GM23338 (cell line): ENCODE measurements around the gene PGC. TPM values are rescaled to one million over a fixed set of nuclear protein-coding genes. Genes with fewer than 3 reads are reported as not detected.

Experiments
- ATAC-seq: fragments of 200-7000 bp; cut with Tn5 transposase; 3 replicates; pipeline ENCODE4 v1.9.1; 2020
- DNase-seq: peaks from one replicate; pipeline ENCODE4 v3.0.0-alpha.2; 2015; ENCODE audit warnings: low spot score
- H2AFZ ChIP-seq: fragments of 200-600 bp; sonication (generic); 2 replicates; pipeline ENCODE4 v1.8.0; 2016; ENCODE audit warnings: antibody characterized with exemption, mild to moderate bottlenecking, moderate library complexity
- H3F3A ChIP-seq: fragments of 200-600 bp; sonication (generic); replicated peaks from 2 replicates; pipeline ENCODE4 v1.8.0; 2017; ENCODE audit warnings: antibody characterized with exemption, mixed run types, low read depth
- H3K27ac ChIP-seq: fragments of 200-600 bp; sonication (generic); 2 replicates; pipeline ENCODE4 v1.6.1; 2016; ENCODE audit warnings: low read depth
- H3K27me3 ChIP-seq: fragments of 200-600 bp; sonication (generic); 2 replicates; pipeline ENCODE4 v1.8.0; 2016; ENCODE audit warnings: mild to moderate bottlenecking, mixed run types, moderate library complexity; ENCODE audit not compliant: insufficient read depth
- H3K36me3 ChIP-seq: fragments of 200-600 bp; sonication (generic); 2 replicates; pipeline ENCODE4 v1.8.0; 2016; ENCODE audit warnings: mild to moderate bottlenecking; ENCODE audit not compliant: insufficient read depth
- H3K4me1 ChIP-seq: fragments of 200-600 bp; sonication (generic); 2 replicates; pipeline ENCODE4 v1.8.0; 2016; ENCODE audit warnings: mild to moderate bottlenecking, moderate library complexity; ENCODE audit not compliant: insufficient read depth
- H3K4me2 ChIP-seq: fragments of 200-600 bp; sonication (generic); 2 replicates; pipeline ENCODE4 v1.7.1; 2017; ENCODE audit warnings: mixed run types
- H3K4me3 ChIP-seq: fragments of 200-600 bp; sonication (generic); 2 replicates; pipeline ENCODE4 v1.6.1; 2016; ENCODE audit warnings: mixed run types
- H3K79me2 ChIP-seq: fragments of 200-600 bp; sonication (generic); replicated peaks from 2 replicates; pipeline ENCODE4 v1.8.0; 2017; ENCODE audit warnings: mild to moderate bottlenecking; ENCODE audit not compliant: insufficient read depth
- H3K9me2 ChIP-seq: fragments of 200-600 bp; sonication (generic); 2 replicates; pipeline ENCODE4 v1.8.0; 2017; ENCODE audit not compliant: insufficient read depth
- H4K20me1 ChIP-seq: fragments of 200-600 bp; sonication (generic); replicated peaks from 2 replicates; pipeline ENCODE4 v1.8.0; 2017; ENCODE audit warnings: mild to moderate bottlenecking; ENCODE audit not compliant: insufficient read depth
- H3K27ac Mint-ChIP-seq: 2 replicates; pipeline ENCODE4 v1.8.0; 2020; ENCODE audit warnings: inconsistent platforms, mild to moderate bottlenecking, moderate library complexity, mixed read lengths
- H3K27me3 Mint-ChIP-seq: 3 replicates; pipeline ENCODE4 v1.8.0; 2022; ENCODE audit warnings: low read depth, mild to moderate bottlenecking, moderate library complexity, mixed read lengths, inconsistent platforms; ENCODE audit not compliant: insufficient read depth, poor library complexity
- H3K36me3 Mint-ChIP-seq: 3 replicates; pipeline ENCODE4 v1.8.0; 2021; ENCODE audit warnings: low read depth, mild to moderate bottlenecking, inconsistent platforms, moderate library complexity, mixed read lengths
- H3K4me1 Mint-ChIP-seq: 3 replicates; pipeline ENCODE4 v1.8.0; 2020; ENCODE audit warnings: mild to moderate bottlenecking, inconsistent platforms, mixed read lengths
- H3K4me3 Mint-ChIP-seq: 3 replicates; pipeline ENCODE4 v1.8.0; 2021; ENCODE audit warnings: moderate library complexity, mild to moderate bottlenecking, inconsistent platforms, mixed read lengths
- H3K9me3 Mint-ChIP-seq: 3 replicates; pipeline ENCODE4 v1.8.0; 2020; ENCODE audit warnings: moderate library complexity, mild to moderate bottlenecking, inconsistent platforms, mixed read lengths
- CREB1 ChIP-seq: fragments of 250-450 bp; sonication (Bioruptor Pico); IDR thresholded peaks from 2 replicates; pipeline ENCODE4 v1.5.0; 2020; ENCODE audit warnings: low read depth, mild to moderate bottlenecking, moderate library complexity
- JUNB ChIP-seq: IDR thresholded peaks from one replicate; pipeline ENCODE4 v1.6.1; 2016; ENCODE audit warnings: antibody characterized with exemption; ENCODE audit not compliant: unreplicated experiment
- NANOG ChIP-seq: IDR thresholded peaks from 2 replicates; pipeline ENCODE4 v1.6.1; 2016; ENCODE audit warnings: antibody characterized with exemption, borderline replicate concordance
- REST ChIP-seq: IDR thresholded peaks from one replicate; pipeline ENCODE4 v1.6.1; 2018; ENCODE audit warnings: antibody characterized with exemption; ENCODE audit not compliant: unreplicated experiment
- STAT1 ChIP-seq: IDR thresholded peaks from one replicate; pipeline ENCODE4 v1.6.1; 2016; ENCODE audit warnings: antibody characterized with exemption; ENCODE audit not compliant: unreplicated experiment
- ZNF114 ChIP-seq: fragments of 250-450 bp; sonication (Bioruptor Pico); IDR thresholded peaks from 2 replicates; pipeline ENCODE4 v1.5.0; 2020; ENCODE audit warnings: mild to moderate bottlenecking, moderate library complexity
- polyA plus RNA-seq: library from polyadenylated mRNA; unstranded; fragments of >200 nt; fragmentation: Nextera tagmentation; extraction: Ambion mirVana; gene quantifications from 2 replicates; pipeline ENCODE4 v1.2.1, GENCODE V29; 2016
- total RNA-seq: library from RNA; depleted of rRNA; stranded (reverse); fragments of >200 nt; shearing (Covaris generic); gene quantifications from 2 replicates; pipeline ENCODE4 v1.2.3, GENCODE V29; 2014
- TF ChIP-seq, protein P1 (sequence below), 2 experiments: fragments of 200-600 bp in 1 of 2; sonication (generic) in 1 of 2; conservative IDR thresholded peaks; 2 replicates each; pipeline versions ENCODE4 v1.5.1 to v1.6.1; 2016 to 2017; ENCODE audit warnings: antibody characterized with exemption in 2 of 2, low read depth in 2 of 2, mild to moderate bottlenecking in 2 of 2, moderate library complexity in 1 of 2
- TF ChIP-seq, protein P2 (sequence below): IDR thresholded peaks from 2 replicates; pipeline ENCODE4 v1.6.1; 2016; ENCODE audit warnings: antibody characterized with exemption

Gene PGC
- total and polyA plus RNA-seq, 2 experiments from 2014 or later = not detected

GRCh38 chr6:41692080-41692675 is 55.0 kb downstream of the PGC start (continued):
- TF ChIP-seq, protein P1, sequence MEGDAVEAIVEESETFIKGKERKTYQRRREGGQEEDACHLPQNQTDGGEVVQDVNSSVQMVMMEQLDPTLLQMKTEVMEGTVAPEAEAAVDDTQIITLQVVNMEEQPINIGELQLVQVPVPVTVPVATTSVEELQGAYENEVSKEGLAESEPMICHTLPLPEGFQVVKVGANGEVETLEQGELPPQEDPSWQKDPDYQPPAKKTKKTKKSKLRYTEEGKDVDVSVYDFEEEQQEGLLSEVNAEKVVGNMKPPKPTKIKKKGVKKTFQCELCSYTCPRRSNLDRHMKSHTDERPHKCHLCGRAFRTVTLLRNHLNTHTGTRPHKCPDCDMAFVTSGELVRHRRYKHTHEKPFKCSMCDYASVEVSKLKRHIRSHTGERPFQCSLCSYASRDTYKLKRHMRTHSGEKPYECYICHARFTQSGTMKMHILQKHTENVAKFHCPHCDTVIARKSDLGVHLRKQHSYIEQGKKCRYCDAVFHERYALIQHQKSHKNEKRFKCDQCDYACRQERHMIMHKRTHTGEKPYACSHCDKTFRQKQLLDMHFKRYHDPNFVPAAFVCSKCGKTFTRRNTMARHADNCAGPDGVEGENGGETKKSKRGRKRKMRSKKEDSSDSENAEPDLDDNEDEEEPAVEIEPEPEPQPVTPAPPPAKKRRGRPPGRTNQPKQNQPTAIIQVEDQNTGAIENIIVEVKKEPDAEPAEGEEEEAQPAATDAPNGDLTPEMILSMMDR (conservative IDR thresholded peaks at IDR 0.05; ENCODE audit: low read depth in 2 of 2) = no peak
- TF ChIP-seq CREB1 (CRISPR knock-in tag) = no peak
- TF ChIP-seq REST = no peak
- TF ChIP-seq STAT1 = no peak

GRCh38 chr6:41691426-41692079 is 55.6 kb downstream of the PGC start:
- Histone ChIP-seq H3K79me2 (no peaks in the 10 kb centered on the region), H3K27ac (no peak overlapping the region), H3K4me2 (no peak overlapping the region), H3K4me3 (no peak overlapping the region), H3K4me1 (peaks cover 7% of the 10 kb centered on the region), H2AFZ (no peak overlapping the region), H3F3A (no peaks in the 10 kb centered on the region), H3K27me3 (no peaks in the 10 kb centered on the region), H3K36me3 (no peaks in the 10 kb centered on the region), H3K9me2 (no peaks in the 10 kb centered on the region), H4K20me1 (no peaks in the 10 kb centered on the region)
- DNase-seq (peak; percentile 39), ATAC-seq (peak; percentile 5; the same call in 1 of the 3 replicates)
- Mint-ChIP-seq H3K36me3 (no peaks in the 10 kb centered on the region), H3K4me3 (no peak overlapping the region; the same call in 2 of the 3 replicates), H3K4me1 (peaks cover 19% of the 10 kb centered on the region), H3K27me3 (peaks cover 11% of the 10 kb centered on the region), H3K27ac (no peak overlapping the region; the same call in 1 of the 2 replicates), H3K9me3 (no peaks in the 10 kb centered on the region)
- TF ChIP-seq JUNB (no peak), NANOG (no peak), ZNF114 (CRISPR knock-in tag) (no peak), STAT1 (no peak)
- TF ChIP-seq, protein P2, sequence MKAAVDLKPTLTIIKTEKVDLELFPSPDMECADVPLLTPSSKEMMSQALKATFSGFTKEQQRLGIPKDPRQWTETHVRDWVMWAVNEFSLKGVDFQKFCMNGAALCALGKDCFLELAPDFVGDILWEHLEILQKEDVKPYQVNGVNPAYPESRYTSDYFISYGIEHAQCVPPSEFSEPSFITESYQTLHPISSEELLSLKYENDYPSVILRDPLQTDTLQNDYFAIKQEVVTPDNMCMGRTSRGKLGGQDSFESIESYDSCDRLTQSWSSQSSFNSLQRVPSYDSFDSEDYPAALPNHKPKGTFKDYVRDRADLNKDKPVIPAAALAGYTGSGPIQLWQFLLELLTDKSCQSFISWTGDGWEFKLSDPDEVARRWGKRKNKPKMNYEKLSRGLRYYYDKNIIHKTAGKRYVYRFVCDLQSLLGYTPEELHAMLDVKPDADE = no peak
- TF ChIP-seq, protein P1 (conservative IDR thresholded peaks at IDR 0.05; ENCODE audit: low read depth in 2 of 2) = no peak
